ENCODE measurements around the gene COL1A1.

COL1A1 gene

GRCh38 chr17:50147841-50148225, 53.6 kb downstream of the COL1A1 start:
- peaks cover 9% of the 10 kb centered on the region for H3K27me3 Mint-ChIP-seq (ENCODE audit: low read depth, poor library complexity)
- H3K36me3 Mint-ChIP-seq (ENCODE audit: low read depth) = peaks cover 14% of the 10 kb centered on the region
- peak overlapping the region; percentile 82 for H3K4me3 Mint-ChIP-seq
- TF ChIP-seq CTCF (IDR thresholded peaks at IDR 0.05) = no peak
- peak overlapping the region; percentile 94 for H3K27ac Mint-ChIP-seq
- peaks cover 44% of the 10 kb centered on the region for H3K4me1 Mint-ChIP-seq
- no peak for DNase-seq
- H3K9me3 Mint-ChIP-seq = no peaks in the 10 kb centered on the region

- TF ChIP-seq CTCF (IDR thresholded peaks at IDR 0.05) = no peak
- H3K9me3 Mint-ChIP-seq = no peaks in the 10 kb centered on the region
- H3K36me3 Mint-ChIP-seq (ENCODE audit: low read depth) = peaks cover 21% of the 10 kb centered on the region
- H3K27ac Mint-ChIP-seq = peak overlapping the region; percentile 94
- H3K27me3 Mint-ChIP-seq (ENCODE audit: low read depth, poor library complexity) = peaks cover 13% of the 10 kb centered on the region
- H3K4me3 Mint-ChIP-seq = peak overlapping the region; percentile 82
- H3K4me1 Mint-ChIP-seq = peaks cover 37% of the 10 kb centered on the region
- no peak for DNase-seq
These were observed 54.3 kb downstream of the COL1A1 start for GRCh38 chr17:50146927-50147665.

GRCh38 chr17:50146230-50146926, 55.1 kb downstream of the COL1A1 start:
- no peak overlapping the region for H3K27ac Mint-ChIP-seq
- H3K27me3 Mint-ChIP-seq (ENCODE audit: low read depth, poor library complexity) = peaks cover 13% of the 10 kb centered on the region
- no peak for DNase-seq
- peaks cover 36% of the 10 kb centered on the region for H3K4me1 Mint-ChIP-seq
- no peaks in the 10 kb centered on the region for H3K9me3 Mint-ChIP-seq
- TF ChIP-seq CTCF (IDR thresholded peaks at IDR 0.05) = no peak
- peaks cover 28% of the 10 kb centered on the region for H3K36me3 Mint-ChIP-seq (ENCODE audit: low read depth)
- peak overlapping the region; percentile 82 for H3K4me3 Mint-ChIP-seq

GRCh38 chr17:50145532-50146229, 55.8 kb downstream of the COL1A1 start:
- H3K4me3 Mint-ChIP-seq = no peak overlapping the region
- TF ChIP-seq CTCF (IDR thresholded peaks at IDR 0.05) = no peak

GRCh38 chr17:50144845-50145531, 56.4 kb downstream of the COL1A1 start:
- Mint-ChIP-seq H3K36me3 (ENCODE audit: low read depth) (peaks cover 42% of the 10 kb centered on the region), H3K27ac (no peak overlapping the region), H3K9me3 (no peaks in the 10 kb centered on the region), H3K4me1 (peaks cover 36% of the 10 kb centered on the region), H3K27me3 (ENCODE audit: low read depth, poor library complexity) (peaks cover 17% of the 10 kb centered on the region), H3K4me3 (no peak overlapping the region)
- DNase-seq = no peak
- TF ChIP-seq CTCF (IDR thresholded peaks at IDR 0.05) = no peak

More at GRCh38 chr17:50145532-50146229, 55.8 kb downstream of the COL1A1 start:
- Mint-ChIP-seq H3K27me3 (ENCODE audit: low read depth, poor library complexity) (peaks cover 15% of the 10 kb centered on the region), H3K4me1 (peaks cover 36% of the 10 kb centered on the region), H3K36me3 (ENCODE audit: low read depth) (peaks cover 35% of the 10 kb centered on the region), H3K9me3 (no peaks in the 10 kb centered on the region), H3K27ac (no peak overlapping the region)
- no peak for DNase-seq
